Forelimb muscle (tissue), 1 donor: ENCODE results near the gene AFAP1L1. TPM values are rescaled to one million over a fixed set of nuclear protein-coding genes. Genes with fewer than 3 reads are reported as not detected.

Experiments
- DNase-seq: peaks from one replicate; pipeline ENCODE4 v3.0.0-alpha.2; 2013; ENCODE audit warnings: low read depth
- polyA plus RNA-seq: library from polyadenylated mRNA; unstranded; fragments of 120-200 nt; gene quantifications from one replicate; pipeline ENCODE4 v1.2.1, GENCODE V29; 2013; ENCODE audit not compliant: insufficient read length

Gene AFAP1L1
- polyA plus RNA-seq, 1 donor: 106 TPM

- no peak for DNase-seq
These were observed 76.9 kb downstream of the AFAP1L1 start for GRCh38 chr5:149348518-149348917.

GRCh38 chr5:149349382-149349781 is 77.7 kb downstream of the AFAP1L1 start:
- no peak for DNase-seq

GRCh38 chr5:149352169-149352568 is 80.5 kb downstream of the AFAP1L1 start:
- DNase-seq: no peak

GRCh38 chr5:149353911-149354310 is 82.3 kb downstream of the AFAP1L1 start:
- no peak for DNase-seq

GRCh38 chr5:149355688-149356087 is 84.0 kb downstream of the AFAP1L1 start:
- no peak for DNase-seq

- no peak for DNase-seq
These were observed 84.7 kb downstream of the AFAP1L1 start for GRCh38 chr5:149356391-149356790.

GRCh38 chr5:149357370-149358293 is 86.0 kb downstream of the AFAP1L1 start, which contains the start of gene PCYOX1L:
TSS of gene PCYOX1L (plus strand) at chr5:149358046. CDS start at chr5:149358069, 23 bp downstream.
- peak; percentile 65 for DNase-seq

- DNase-seq: no peak
These were observed 86.6 kb downstream of the AFAP1L1 start for GRCh38 chr5:149358294-149358651.

- DNase-seq: no peak
These were observed 87.3 kb downstream of the AFAP1L1 start for GRCh38 chr5:149358868-149359495.

GRCh38 chr5:149360272-149360671 is 88.6 kb downstream of the AFAP1L1 start:
- no peak for DNase-seq

GRCh38 chr5:149362541-149362940 is 90.9 kb downstream of the AFAP1L1 start:
- DNase-seq: no peak

- DNase-seq: no peak
These were observed 91.7 kb downstream of the AFAP1L1 start for GRCh38 chr5:149363358-149363757.

- no peak for DNase-seq
These were observed 92.3 kb downstream of the AFAP1L1 start for GRCh38 chr5:149363936-149364335.

GRCh38 chr5:149364719-149365118 is 93.1 kb downstream of the AFAP1L1 start:
- DNase-seq: no peak

- DNase-seq: no peak
These were observed 93.8 kb downstream of the AFAP1L1 start for GRCh38 chr5:149365418-149365817.

GRCh38 chr5:149366169-149366729 is 94.6 kb downstream of the AFAP1L1 start:
- DNase-seq: no peak

GRCh38 chr5:149367249-149367971 is 95.8 kb downstream of the AFAP1L1 start:
- DNase-seq: no peak

- DNase-seq: no peak
These were observed 96.5 kb downstream of the AFAP1L1 start for GRCh38 chr5:149367972-149368645.

- DNase-seq: no peak
These were observed 99.2 kb downstream of the AFAP1L1 start for GRCh38 chr5:149370878-149371277.

GRCh38 chr5:149371296-149371962 is 99.8 kb downstream of the AFAP1L1 start:
- no peak for DNase-seq
